Ovary (tissue), 9 donors: Measurements from ENCODE around the gene CXADR. TPM values are rescaled to one million over a fixed set of nuclear protein-coding genes. Genes with fewer than 3 reads are reported as not detected.

ENCODE experiments used
- DNase-seq, 5 donors: peaks; one replicate each; pipeline ENCODE4 v3.0.0-alpha.2; 2019 to 2020
- H3K27ac ChIP-seq, 2 donors: fragments of 200-600 bp; one replicate each; pipeline versions ENCODE4 v1.5.1 to v1.8.0; 2019 to 2022
- H3K27me3 ChIP-seq: fragments of 200-600 bp; one replicate; pipeline ENCODE4 v1.8.0; 2022
- H3K36me3 ChIP-seq: fragments of 200-600 bp; sonication (generic); one replicate; pipeline ENCODE4 v1.5.1; 2019
- H3K4me1 ChIP-seq: one replicate; pipeline ENCODE4 v1.8.1; 2013; ENCODE audit warnings: mild to moderate bottlenecking, moderate library complexity; ENCODE audit not compliant: insufficient read depth
- H3K4me3 ChIP-seq: fragments of 200-600 bp; sonication (generic); one replicate; pipeline ENCODE4 v1.5.1; 2017
- H3K9me3 ChIP-seq, 2 donors: fragments of 200-600 bp in 1 of 2; sonication (generic) in 1 of 2; one replicate each; pipeline versions ENCODE4 v1.5.1 to v1.8.1; 2013 to 2019; ENCODE audit warnings: mild to moderate bottlenecking in 1 of 2, moderate library complexity in 1 of 2
- EP300 ChIP-seq: sonication (generic); formaldehyde crosslinking; IDR thresholded peaks from one replicate; pipeline ENCODE4 v1.6.1; 2017; ENCODE audit warnings: antibody characterized with exemption
- POLR2A ChIP-seq: fragments of 450-650 bp; IDR thresholded peaks from one replicate; pipeline ENCODE4 v1.6.1; 2017; ENCODE audit warnings: antibody characterized with exemption, mild to moderate bottlenecking, moderate library complexity
- WGBS, 3 donors: extraction: QIAGEN DNeasy Blood & Tissue Kit in 1 of 3; methylation state at CpG; one replicate each; pipeline versions ENCODE4 v1.1.5 to v1.1.7; 2013 to 2017; 5-methylcytosine and 5-hydroxymethylcytosine counted together
- intact Hi-C, 4 donors: fragments of 100-400 bp; cut with DNase I; formaldehyde crosslinking; loops; one replicate each; pipeline versions ENCODE4 v1.11.0 to v1.15.1; 2022 to 2023
- polyA plus RNA-seq, 2 donors: library from polyadenylated mRNA; stranded (reverse); fragments of 200-250 nt in 1 of 2; fragments of 350-450 nt in 1 of 2; fragmentation: Illumina TruSeq in 1 of 2; extraction: RNeasy Lipid Tissue Mini Kit (QIAGEN cat#74804) in 1 of 2; gene quantifications; one replicate each; pipeline ENCODE4 v1.2.3, GENCODE V29; 2013 to 2014
- total RNA-seq, 7 donors: library from RNA; depleted of rRNA in 2 of 7; stranded (reverse); fragments of >200 nt in 2 of 7; fragmentation: NEBNext Ultra II Directional in 3 of 7; extraction: Animal tissue kit (Norgen Biotek cat#: 25700) in 3 of 7; gene quantifications; one replicate each; pipeline versions ENCODE4 v1.1.0 to v1.2.4, GENCODE V29; 2016 to 2023
- TF ChIP-seq, protein P1 (sequence below), 3 donors: fragments of 450-650 bp in 2 of 3; fragments of 200-600 bp in 1 of 3; IDR thresholded peaks; one replicate each; pipeline versions ENCODE4 v1.5.1 to v1.8.0; 2016 to 2022; ENCODE audit warnings: antibody characterized with exemption in 3 of 3, mild to moderate bottlenecking in 1 of 3
- donor health status: DM: no; HTN: no; CAD: no; lungs with moderate emphysema.
- donor health status: DM: no; HTN: no; CAD: no.
- donor health status: Bipolar disorder and iron deficiency.
- donor health status: DM: yes; HTN: yes; CAD: no.
- donor health status: DM: no; HTN: no; CAD: no.
- donor health status: DM: yes; HTN: yes; CAD: no.

The CXADR gene
- total and polyA plus RNA-seq, 9 donors: 0.13 to 40.7 (median 1.4) TPM

DNA sequence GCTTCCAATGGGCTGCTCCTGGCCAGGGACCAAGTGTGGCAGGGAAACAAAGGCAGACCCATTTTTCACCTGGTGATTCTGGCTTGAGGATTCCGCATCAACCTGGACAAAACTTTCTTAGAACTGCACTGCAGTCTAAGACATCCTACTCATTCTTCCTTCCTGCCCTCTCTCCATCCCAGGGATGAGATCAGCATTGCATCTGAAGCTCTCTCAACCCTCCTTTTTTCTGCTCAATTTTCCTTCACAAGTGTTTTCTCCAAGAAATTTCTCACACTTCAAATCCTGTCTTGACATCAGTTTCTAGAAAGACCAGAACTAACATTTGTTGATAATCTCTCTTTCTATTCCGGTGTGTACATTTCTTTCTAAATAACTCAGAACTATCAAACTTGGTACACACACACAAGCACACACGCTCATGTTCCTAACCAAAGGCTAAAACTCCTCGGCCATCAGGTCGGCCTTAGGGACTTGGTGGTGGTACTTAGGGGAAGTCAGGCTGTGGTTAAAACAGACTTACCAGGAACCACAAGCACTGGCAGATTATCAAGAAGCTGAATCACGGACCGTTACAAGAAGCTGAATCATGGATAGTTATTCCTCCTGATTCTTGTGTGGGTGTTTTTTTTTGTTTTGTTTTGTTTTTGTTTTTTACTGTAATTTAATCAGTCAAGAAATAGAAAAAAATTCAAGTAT is 21.0 kb upstream of the CXADR start:
- intact Hi-C loops: no loop called here
- no peak for DNase-seq

DNA sequence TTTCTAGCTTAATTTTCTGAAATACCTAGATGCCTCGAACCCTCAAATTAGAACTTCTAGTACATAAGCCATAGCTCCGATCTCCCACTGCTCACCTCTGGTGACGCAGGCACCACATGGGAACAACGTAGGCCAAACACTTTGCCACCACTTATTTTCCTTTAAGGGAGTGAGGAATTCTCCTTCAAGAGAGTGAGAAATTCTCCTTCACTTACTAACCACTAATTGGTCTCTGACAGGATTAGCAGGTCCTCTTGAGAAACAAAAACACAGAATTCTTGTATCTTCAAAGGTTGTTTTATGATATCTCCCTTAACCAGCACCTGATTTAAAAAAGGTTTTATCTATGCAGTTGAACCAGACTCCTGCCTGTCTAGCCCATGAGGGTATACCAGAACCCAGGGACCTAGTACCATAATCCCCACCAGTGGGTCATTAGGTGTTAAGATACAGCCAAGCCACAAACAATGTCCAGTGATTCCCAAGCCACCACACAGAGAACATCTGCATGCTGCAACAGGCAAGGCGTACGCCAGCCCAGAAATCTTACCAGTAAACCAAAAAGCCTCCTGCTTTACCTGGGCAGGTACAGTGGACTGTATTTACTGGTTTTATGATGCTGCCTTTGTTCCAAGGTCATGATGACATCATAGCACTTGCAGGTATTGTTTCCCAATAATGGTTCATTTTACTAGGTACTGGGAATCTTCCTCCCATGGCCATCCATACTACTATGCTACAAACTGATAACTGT is 20.3 kb upstream of the CXADR start:
- H3K9me3 ChIP-seq: no peaks in the 10 kb centered on the region
- WGBS, 3 donors: 78 to 80% (median 79%) methylated on average over 6 of the region's 6 CpGs
- TF ChIP-seq, protein P1, sequence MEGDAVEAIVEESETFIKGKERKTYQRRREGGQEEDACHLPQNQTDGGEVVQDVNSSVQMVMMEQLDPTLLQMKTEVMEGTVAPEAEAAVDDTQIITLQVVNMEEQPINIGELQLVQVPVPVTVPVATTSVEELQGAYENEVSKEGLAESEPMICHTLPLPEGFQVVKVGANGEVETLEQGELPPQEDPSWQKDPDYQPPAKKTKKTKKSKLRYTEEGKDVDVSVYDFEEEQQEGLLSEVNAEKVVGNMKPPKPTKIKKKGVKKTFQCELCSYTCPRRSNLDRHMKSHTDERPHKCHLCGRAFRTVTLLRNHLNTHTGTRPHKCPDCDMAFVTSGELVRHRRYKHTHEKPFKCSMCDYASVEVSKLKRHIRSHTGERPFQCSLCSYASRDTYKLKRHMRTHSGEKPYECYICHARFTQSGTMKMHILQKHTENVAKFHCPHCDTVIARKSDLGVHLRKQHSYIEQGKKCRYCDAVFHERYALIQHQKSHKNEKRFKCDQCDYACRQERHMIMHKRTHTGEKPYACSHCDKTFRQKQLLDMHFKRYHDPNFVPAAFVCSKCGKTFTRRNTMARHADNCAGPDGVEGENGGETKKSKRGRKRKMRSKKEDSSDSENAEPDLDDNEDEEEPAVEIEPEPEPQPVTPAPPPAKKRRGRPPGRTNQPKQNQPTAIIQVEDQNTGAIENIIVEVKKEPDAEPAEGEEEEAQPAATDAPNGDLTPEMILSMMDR (IDR thresholded peaks at IDR 0.05): no peak
- TF ChIP-seq EP300 (no peak), POLR2A (no peak)
- H3K4me3 ChIP-seq: no peak overlapping the region
- no peaks in the 10 kb centered on the region for H3K27me3 ChIP-seq
- H3K36me3 ChIP-seq: no peaks in the 10 kb centered on the region
- DNase-seq: no peak
- intact Hi-C loops: no loop called here
- H3K27ac ChIP-seq: no peak overlapping the region
- H3K4me1 ChIP-seq: no peaks in the 10 kb centered on the region

More for the DNA sequence above, 21.0 kb upstream of the CXADR start:
- no peak overlapping the region for H3K27ac ChIP-seq
- H3K4me1 ChIP-seq: no peaks in the 10 kb centered on the region
- TF ChIP-seq EP300: no peak
- no peak for TF ChIP-seq POLR2A
- TF ChIP-seq, protein P1 (IDR thresholded peaks at IDR 0.05): no peak
- H3K9me3 ChIP-seq: no peaks in the 10 kb centered on the region
- H3K36me3 ChIP-seq: no peaks in the 10 kb centered on the region
- no peaks in the 10 kb centered on the region for H3K27me3 ChIP-seq
- 36 to 37% (median 37%) methylated on average over 7 of the region's 7 CpGs for WGBS, 3 donors
- no peak overlapping the region for H3K4me3 ChIP-seq

DNA sequence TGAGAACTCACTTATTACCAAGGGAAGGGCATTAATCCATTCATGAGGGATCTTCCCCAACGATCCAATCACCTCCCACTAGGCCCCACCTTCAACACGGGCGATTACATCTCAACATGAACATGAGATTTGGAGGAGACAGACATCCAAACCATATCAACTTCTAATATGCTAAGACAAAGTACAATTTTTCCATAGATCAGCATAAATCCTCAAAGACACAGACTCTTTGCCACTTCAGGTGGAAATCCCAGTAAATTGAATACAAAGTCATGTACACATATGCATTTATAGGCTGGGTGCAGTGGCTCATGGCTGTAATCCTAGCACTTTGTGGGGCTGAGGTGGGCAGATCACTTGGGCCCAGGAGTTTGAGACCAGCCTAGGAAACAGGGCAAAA is 18.8 kb upstream of the CXADR start:
- H3K27me3 ChIP-seq: no peaks in the 10 kb centered on the region
- no peak for DNase-seq
- WGBS, 3 donors: 89 to 94% (median 90%) methylated on average over 3 of the region's 3 CpGs
- H3K4me1 ChIP-seq: no peaks in the 10 kb centered on the region
- TF ChIP-seq EP300 (no peak), POLR2A (no peak)
- TF ChIP-seq, protein P1 (IDR thresholded peaks at IDR 0.05): no peak
- intact Hi-C loops: no loop called here
- H3K27ac ChIP-seq: no peak overlapping the region
- no peaks in the 10 kb centered on the region for H3K9me3 ChIP-seq
- no peaks in the 10 kb centered on the region for H3K36me3 ChIP-seq
- H3K4me3 ChIP-seq: no peak overlapping the region

DNA sequence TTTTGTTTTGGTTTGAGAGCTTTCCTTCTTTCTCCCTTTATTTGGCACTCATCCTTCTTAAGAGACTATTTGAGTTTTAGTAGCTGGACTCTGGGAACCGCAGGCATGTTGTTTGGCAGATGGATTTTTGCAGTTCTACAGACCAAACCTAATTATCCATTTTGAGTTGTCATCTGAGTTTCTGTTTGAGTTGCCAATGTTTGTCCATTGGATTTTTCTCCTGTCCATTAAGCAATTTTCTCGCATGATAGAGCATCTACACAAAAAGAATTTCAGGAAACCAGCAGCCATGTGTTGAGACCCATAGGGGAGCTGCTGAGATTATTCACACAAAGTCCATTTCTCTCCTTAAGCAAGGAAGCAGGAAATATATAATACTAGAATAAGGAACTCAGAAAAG is 17.2 kb upstream of the CXADR start:
- no peaks in the 10 kb centered on the region for H3K4me1 ChIP-seq
- 41 to 55% (median 52%) methylated on average over 2 of the region's 2 CpGs for WGBS, 3 donors
- H3K27me3 ChIP-seq: no peaks in the 10 kb centered on the region
- intact Hi-C loops: no loop called here
- no peaks in the 10 kb centered on the region for H3K9me3 ChIP-seq
- DNase-seq: no peak
- no peaks in the 10 kb centered on the region for H3K36me3 ChIP-seq
- no peak overlapping the region for H3K4me3 ChIP-seq
- no peak for TF ChIP-seq POLR2A
- no peak for TF ChIP-seq EP300
- TF ChIP-seq, protein P1 (IDR thresholded peaks at IDR 0.05): no peak
- no peak overlapping the region for H3K27ac ChIP-seq
